ENCODE data around the gene KLHDC8A. TPM values are rescaled to one million over a fixed set of nuclear protein-coding genes. Genes with fewer than 3 reads are reported as not detected.
"Not testable (repeated sequence)": the region's sequence is repeated elsewhere in the genome, so short reads cannot be mapped to it uniquely, and the experiment has no call there.

The KLHDC8A gene
- total and polyA plus RNA-seq, 2 of the 4 experiments (the other 2 are of a cell fraction): not detected

GRCh38 chr1:205382990-205383389 lies 26.3 kb upstream of the KLHDC8A start:
- H3K9ac ChIP-seq (ENCODE audit: low read depth, low read length); H2AFZ ChIP-seq (replicated peaks; ENCODE audit: low read length, poor library complexity); POLR2A ChIA-PET (ENCODE audit: unreplicated experiment); H3K56ac ChIP-seq (ENCODE audit: extremely low read depth, insufficient read depth, low read length); H3K4me2 ChIP-seq (ENCODE audit: low read depth, low read length); DNase-seq; H2BK20ac ChIP-seq (ENCODE audit: low read depth, low read length); H4K5ac ChIP-seq (ENCODE audit: low read depth, low read length); H3K79me1 ChIP-seq (ENCODE audit: low read depth in 1 of 2, low read length in 2 of 2); H4K20me1 ChIP-seq (ENCODE audit: insufficient read depth, low read length); H2AK5ac ChIP-seq (ENCODE audit: low read depth, low read length); H3K14ac ChIP-seq (replicated peaks; ENCODE audit: low read depth, low read length); intact Hi-C loops (cut with micrococcal nuclease); in situ Hi-C loops (cut with MboI; ENCODE audit: low sequenced_read_pairs); BruUV-seq (replicated peaks); dilution Hi-C loops (cut with HindIII; ENCODE audit: low sequenced_read_pairs, unreplicated experiment); H2BK120ac ChIP-seq (ENCODE audit: low read depth, low read length); H2BK5ac ChIP-seq (ENCODE audit: low read depth, low read length, poor library complexity, severe bottlenecking); H3K27ac ChIP-seq (ENCODE audit: insufficient read depth, low read length); H3K9me3 ChIP-seq (ENCODE audit: control insufficient read depth, insufficient read depth, low read length); H3K4me3 ChIP-seq (ENCODE audit: insufficient read depth, low read depth, low read length); H3K23ac ChIP-seq (ENCODE audit: low read depth, low read length); H2BK15ac ChIP-seq (ENCODE audit: low read depth, low read length); ATAC-seq (ENCODE audit: low read depth); H3K4ac ChIP-seq (ENCODE audit: low read depth, low read length); H4K91ac ChIP-seq (ENCODE audit: insufficient read depth, low read depth, low read length); H3K9me1 ChIP-seq (ENCODE audit: insufficient read depth, low read length); H4K8ac ChIP-seq (ENCODE audit: low read depth in 2 of 2, low read length in 2 of 2); H3K18ac ChIP-seq (ENCODE audit: low read depth, low read length); H3K36me3 ChIP-seq (ENCODE audit: control insufficient read depth, insufficient read depth, low read length); H2AK9ac ChIP-seq (replicated peaks; ENCODE audit: low read depth, low read length, poor library complexity); H3K4me1 ChIP-seq (ENCODE audit: control insufficient read depth, insufficient read depth, low read length): not testable (repeated sequence)
- CTCF ChIA-PET: interaction anchor here (0.6 kb wide), 1 partner anchor 38 kb away, joined by 4 read pairs; no protein-coding TSS in a partner anchor
- peaks cover 21% of the 10 kb centered on the region for H3K27me3 ChIP-seq (ENCODE audit: control insufficient read depth, insufficient read depth, low read length)
- no CpG with 5 or more reads among the region's 3 CpGs for WGBS, 2 experiments (ENCODE audit: extremely low coverage in 2 of 2, insufficient read length in 1 of 2)

Data from IMR-90 (cell line).